Stomach (tissue), 9 donors: ENCODE data around the gene CRIP2. TPM values are rescaled to one million over a fixed set of nuclear protein-coding genes. Genes with fewer than 3 reads are reported as not detected.
A peak's percentile ranks its signal among the peaks of the same experiment; 100 is the strongest.

Experiments
- DNase-seq, 2 donors: peaks; one replicate each; pipeline versions ENCODE4 v3.0.0 to v3.0.0-alpha.2; 2013 to 2019
- H3K27ac ChIP-seq, 5 donors: fragments of 200-600 bp in 4 of 5; sonication (generic) in 4 of 5; one replicate each; pipeline ENCODE4 v1.5.1; 2013 to 2019; ENCODE audit warnings: mild to moderate bottlenecking in 1 of 5, moderate library complexity in 1 of 5
- H3K27me3 ChIP-seq, 3 donors: fragments of 200-600 bp; sonication (generic); one replicate each; pipeline ENCODE4 v1.5.1; 2017 to 2019; ENCODE audit warnings: mixed run types in 1 of 3
- H3K36me3 ChIP-seq, 4 donors: fragments of 200-600 bp; sonication (generic); 1 replicate in 3 of 4; 2 replicates in 1 of 4; pipeline ENCODE4 v1.5.1; 2016 to 2019
- H3K4me1 ChIP-seq, 4 donors: fragments of 200-600 bp; sonication (generic); one replicate each; pipeline ENCODE4 v1.5.1; 2016 to 2019
- H3K4me3 ChIP-seq, 4 donors: fragments of 200-600 bp; sonication (generic) in 3 of 4; one replicate each; pipeline ENCODE4 v1.5.1; 2016 to 2019; ENCODE audit warnings: mild to moderate bottlenecking in 1 of 4
- H3K9me3 ChIP-seq, 4 donors: fragments of 200-600 bp; sonication (generic); one replicate each; pipeline ENCODE4 v1.5.1; 2016 to 2019
- CTCF ChIP-seq, 7 experiments: fragments of 450-650 bp in 4 of 7; fragments of 200-600 bp in 3 of 7; sonication (generic) in 3 of 7; IDR thresholded peaks; one replicate each; pipeline ENCODE4 v1.5.1; 2016 to 2019; ENCODE audit warnings: antibody characterized with exemption in 7 of 7, control low read depth in 2 of 7, mild to moderate bottlenecking in 1 of 7
- EP300 ChIP-seq: sonication (generic); formaldehyde crosslinking; IDR thresholded peaks from one replicate; pipeline ENCODE4 v1.6.1; 2017; ENCODE audit warnings: antibody characterized with exemption
- POLR2A ChIP-seq, 4 donors: fragments of 450-650 bp; IDR thresholded peaks; one replicate each; pipeline ENCODE4 v1.6.1; 2016; ENCODE audit warnings: antibody characterized with exemption in 4 of 4, control low read depth in 2 of 4, mild to moderate bottlenecking in 1 of 4, moderate library complexity in 1 of 4
- POLR2AphosphoS5 ChIP-seq, 3 donors: sonication (generic); formaldehyde crosslinking; IDR thresholded peaks; one replicate each; pipeline ENCODE4 v1.6.1; 2016; ENCODE audit warnings: antibody characterized with exemption in 3 of 3
- WGBS, 5 donors: extraction: QIAGEN DNeasy Blood & Tissue Kit in 3 of 5; methylation state at CpG; one replicate each; pipeline versions ENCODE4 v1.1.5 to v1.1.7; 2013 to 2018; 5-methylcytosine and 5-hydroxymethylcytosine counted together
- intact Hi-C: fragments of 100-400 bp; cut with DNase I; formaldehyde crosslinking; loops from one replicate; pipeline ENCODE4 v1.15.1; 2023; ENCODE audit warnings: low total_unique reads
- polyA plus RNA-seq, 3 donors: library from polyadenylated mRNA; stranded (reverse); fragments of 200-250 nt; gene quantifications; one replicate each; pipeline ENCODE4 v1.2.3, GENCODE V29; 2013
- total RNA-seq, 5 donors: library from RNA; depleted of rRNA; stranded (reverse); fragments of >200 nt; gene quantifications; one replicate each; pipeline versions ENCODE4 v1.1.0 to v1.2.3, GENCODE V29; 2014 to 2016
- donor health status: healthy with polysubstance abuse.
- donor health status: Bipolar disorder and iron deficiency.
- donor health status: healthy.

Gene CRIP2
- total and polyA plus RNA-seq, 8 donors = 36.0 to 135 (median 74.5) TPM

DNA sequence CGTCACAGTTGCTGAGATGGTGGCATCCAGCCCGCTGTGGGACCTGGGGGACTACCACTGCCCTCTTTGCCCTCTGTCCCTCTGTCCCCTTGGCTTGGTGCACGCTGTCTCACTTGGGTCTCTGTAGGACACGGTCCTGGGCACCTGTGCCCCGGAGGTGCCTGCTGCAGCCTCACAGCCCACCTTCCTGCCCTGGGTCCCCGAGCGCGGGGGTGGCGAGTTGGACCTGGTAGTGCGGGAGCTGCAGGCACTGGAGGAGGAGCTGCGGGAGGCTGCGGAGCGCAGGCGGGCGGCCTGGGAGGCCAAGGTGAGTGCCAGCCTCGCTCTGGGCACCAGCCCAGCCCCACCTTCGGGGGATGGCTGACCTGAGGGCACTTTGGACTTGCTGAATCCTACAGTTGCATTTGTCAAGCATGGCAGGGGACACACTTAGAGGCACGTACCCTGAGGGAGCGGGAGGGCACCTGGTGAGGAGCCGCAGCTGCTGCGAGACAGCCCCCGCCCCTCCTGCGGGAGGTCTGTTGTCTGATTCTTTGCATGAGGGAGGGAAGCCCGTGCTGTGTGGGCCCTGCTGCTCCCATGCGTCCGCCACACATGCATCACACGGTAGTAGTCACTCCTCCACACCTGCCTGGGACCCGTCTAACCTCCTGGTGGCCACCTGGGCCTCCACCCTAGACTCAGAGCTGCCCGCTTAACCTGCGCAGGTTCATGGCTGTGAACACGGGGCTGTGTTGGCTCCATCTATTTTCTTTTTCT lies 23.2 kb downstream of the CRIP2 start:
- TF ChIP-seq POLR2A (IDR thresholded peaks at IDR 0.05) = no peak
- TF ChIP-seq POLR2AphosphoS5 (IDR thresholded peaks at IDR 0.05) = no peak
- no peak for TF ChIP-seq EP300
- TF ChIP-seq CTCF (IDR thresholded peaks at IDR 0.05) = no peak
- intact Hi-C loops = no loop called here
- DNase-seq = no peak
- Histone ChIP-seq H3K36me3 (peaks cover 0 to 10% (median 0%) of the 10 kb centered on the region in 4 donors), H3K27me3 (no peaks in the 10 kb centered on the region), H3K4me3 (no peak overlapping the region), H3K4me1 (peaks cover 0 to 6% (median 2%) of the 10 kb centered on the region in 4 donors), H3K9me3 (no peaks in the 10 kb centered on the region), H3K27ac (no peak overlapping the region)
- 90 to 94% (median 92%) methylated on average over 28 to 31 of the region's 31 CpGs for WGBS, 5 donors

GRCh38 chr14:105498430-105499255 lies 24.0 kb downstream of the CRIP2 start:
- intact Hi-C loops = no loop called here
- H3K9me3 ChIP-seq = no peaks in the 10 kb centered on the region
- peaks cover 0 to 10% (median 0%) of the 10 kb centered on the region in 4 donors for H3K36me3 ChIP-seq
- no peaks in the 10 kb centered on the region for H3K27me3 ChIP-seq
- peak in 1 of 2 donors; percentile 30 for DNase-seq
- peaks cover 0 to 6% (median 2%) of the 10 kb centered on the region in 4 donors for H3K4me1 ChIP-seq
- H3K4me3 ChIP-seq = no peak overlapping the region
- no peak overlapping the region for H3K27ac ChIP-seq
- 83 to 90% (median 89%) methylated on average over 18 to 36 of the region's 36 CpGs for WGBS, 5 donors
- TF ChIP-seq POLR2AphosphoS5 (IDR thresholded peaks at IDR 0.05) (no peak), CTCF (IDR thresholded peaks at IDR 0.05) (no peak), EP300 (no peak), POLR2A (IDR thresholded peaks at IDR 0.05) (no peak)

DNA sequence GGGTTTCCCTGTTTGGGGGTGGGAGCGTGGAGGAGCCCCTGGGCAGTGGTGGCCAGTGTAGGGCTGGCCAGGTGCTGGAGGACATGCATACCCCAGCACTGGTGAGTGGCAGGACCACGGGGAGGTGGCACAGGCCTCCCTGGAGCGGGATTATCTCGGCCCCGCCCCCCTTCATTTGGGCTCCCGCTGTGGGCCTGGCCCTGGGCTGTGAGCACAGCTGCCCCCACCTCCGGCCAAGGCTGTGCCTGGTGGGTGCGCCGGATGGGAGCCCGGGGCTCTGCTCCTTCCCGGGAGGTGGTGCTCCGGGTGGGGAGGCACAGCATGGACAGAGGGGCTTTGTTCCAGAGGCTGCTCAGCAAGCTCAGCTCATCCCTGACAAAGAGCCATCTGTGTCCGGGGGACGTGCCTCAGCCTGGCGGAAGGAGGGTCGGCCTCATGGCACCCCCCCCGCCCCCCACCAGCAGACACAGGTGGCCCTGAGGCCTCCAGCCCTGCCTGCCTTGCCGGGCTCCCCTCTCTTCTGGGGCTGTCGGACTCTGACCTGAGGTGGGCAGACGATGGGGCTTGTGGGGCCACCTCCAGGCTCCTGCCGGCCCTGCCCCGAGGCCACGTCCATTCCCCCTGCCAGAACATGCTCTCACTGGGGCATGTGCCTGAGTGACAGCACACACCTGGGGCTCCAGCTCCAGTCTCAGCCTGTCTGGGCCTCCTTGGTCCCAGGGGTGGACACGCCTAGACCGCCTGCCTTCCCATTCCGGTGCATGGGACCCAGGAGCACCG lies 24.8 kb downstream of the CRIP2 start:
- Histone ChIP-seq H3K36me3 (peaks cover 0 to 10% (median 0%) of the 10 kb centered on the region in 4 donors), H3K9me3 (no peaks in the 10 kb centered on the region), H3K4me3 (no peak overlapping the region), H3K4me1 (peaks cover 0 to 6% (median 2%) of the 10 kb centered on the region in 4 donors), H3K27ac (no peak overlapping the region), H3K27me3 (no peaks in the 10 kb centered on the region)
- WGBS, 5 donors = 68 to 77% (median 72%) methylated on average over 7 to 27 of the region's 27 CpGs
- TF ChIP-seq CTCF (IDR thresholded peaks at IDR 0.05) = no peak
- TF ChIP-seq POLR2A (IDR thresholded peaks at IDR 0.05) = no peak
- no peak for TF ChIP-seq EP300
- no peak for TF ChIP-seq POLR2AphosphoS5 (IDR thresholded peaks at IDR 0.05)
- DNase-seq = peak in 1 of 2 donors; percentile 73
- intact Hi-C loops = loop anchor here (10.0 kb wide), 1 partner anchor 115 kb away; no protein-coding TSS in a partner anchor
